ENCODE data around the gene DNAJC25.
"Not testable (repeated sequence)": the region's sequence is repeated elsewhere in the genome, so short reads cannot be mapped to it uniquely, and the experiment has no call there.

Gene DNAJC25

DNA sequence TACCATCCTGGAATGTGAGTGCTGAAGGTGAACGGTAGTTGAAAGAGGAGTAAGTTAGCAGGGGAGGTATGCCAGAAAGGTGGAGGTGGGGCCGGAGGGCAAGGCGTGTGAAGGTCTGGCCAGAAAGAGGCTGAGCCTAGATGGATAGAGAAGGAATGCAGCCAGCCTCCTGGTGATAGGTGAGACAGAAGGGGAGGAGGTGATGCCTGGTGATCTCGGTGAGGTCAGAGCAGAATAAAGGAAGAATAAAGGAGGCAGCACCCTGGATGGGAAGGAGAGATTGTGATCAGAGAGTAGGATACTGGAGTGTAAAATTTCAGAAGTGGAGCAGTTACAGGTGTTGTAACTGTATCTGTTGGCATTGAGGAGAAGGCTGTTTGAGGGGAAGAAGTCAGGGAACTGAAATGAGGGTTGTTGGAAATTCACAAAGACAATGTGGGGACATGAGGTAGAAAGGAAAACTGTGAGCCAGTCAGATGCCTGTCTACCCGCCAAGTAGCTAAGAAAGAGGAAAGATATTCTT, 32.2 kb downstream of the DNAJC25 start:
- no peaks in the 10 kb centered on the region for H3K27me3 ChIP-seq (replicated peaks)
- no peak for DNase-seq
- H3K27ac ChIP-seq = no peak overlapping the region
- H3K4me3 ChIP-seq (ENCODE audit: low read depth, low read length) = no peak overlapping the region
- H3K36me3 ChIP-seq (replicated peaks) = peaks cover 10% of the 10 kb centered on the region
- in situ Hi-C loops (cut with HindIII; ENCODE audit: low pct_ligation_motif_present, low sequenced_read_pairs) = no loop called here
- TF ChIP-seq, protein P1, sequence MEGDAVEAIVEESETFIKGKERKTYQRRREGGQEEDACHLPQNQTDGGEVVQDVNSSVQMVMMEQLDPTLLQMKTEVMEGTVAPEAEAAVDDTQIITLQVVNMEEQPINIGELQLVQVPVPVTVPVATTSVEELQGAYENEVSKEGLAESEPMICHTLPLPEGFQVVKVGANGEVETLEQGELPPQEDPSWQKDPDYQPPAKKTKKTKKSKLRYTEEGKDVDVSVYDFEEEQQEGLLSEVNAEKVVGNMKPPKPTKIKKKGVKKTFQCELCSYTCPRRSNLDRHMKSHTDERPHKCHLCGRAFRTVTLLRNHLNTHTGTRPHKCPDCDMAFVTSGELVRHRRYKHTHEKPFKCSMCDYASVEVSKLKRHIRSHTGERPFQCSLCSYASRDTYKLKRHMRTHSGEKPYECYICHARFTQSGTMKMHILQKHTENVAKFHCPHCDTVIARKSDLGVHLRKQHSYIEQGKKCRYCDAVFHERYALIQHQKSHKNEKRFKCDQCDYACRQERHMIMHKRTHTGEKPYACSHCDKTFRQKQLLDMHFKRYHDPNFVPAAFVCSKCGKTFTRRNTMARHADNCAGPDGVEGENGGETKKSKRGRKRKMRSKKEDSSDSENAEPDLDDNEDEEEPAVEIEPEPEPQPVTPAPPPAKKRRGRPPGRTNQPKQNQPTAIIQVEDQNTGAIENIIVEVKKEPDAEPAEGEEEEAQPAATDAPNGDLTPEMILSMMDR (IDR thresholded peaks at IDR 0.05; ENCODE audit: low read depth, low read length, missing control alignments) = no peak

GRCh38 chr9:111668026-111668573, 37.0 kb downstream of the DNAJC25 start:
- no peak for DNase-seq
- H3K27me3 ChIP-seq (replicated peaks) = no peaks in the 10 kb centered on the region

GRCh38 chr9:111668601-111669000, 37.5 kb downstream of the DNAJC25 start:
- in situ Hi-C loops (cut with HindIII; ENCODE audit: low pct_ligation_motif_present, low sequenced_read_pairs); H3K27ac ChIP-seq; H3K27me3 ChIP-seq (replicated peaks); DNase-seq; H3K4me3 ChIP-seq (ENCODE audit: low read depth, low read length): not testable (repeated sequence)
- H3K36me3 ChIP-seq (replicated peaks) = peaks cover 13% of the 10 kb centered on the region

More at GRCh38 chr9:111668026-111668573, 37.0 kb downstream of the DNAJC25 start:
- H3K36me3 ChIP-seq (replicated peaks) = peaks cover 13% of the 10 kb centered on the region
- H3K27ac ChIP-seq = no peak overlapping the region
- in situ Hi-C loops (cut with HindIII; ENCODE audit: low pct_ligation_motif_present, low sequenced_read_pairs) = no loop called here
- TF ChIP-seq, protein P1 (IDR thresholded peaks at IDR 0.05; ENCODE audit: low read depth, low read length, missing control alignments) = no peak
- no peak overlapping the region for H3K4me3 ChIP-seq (ENCODE audit: low read depth, low read length)

GRCh38 chr9:111674319-111674718, 43.2 kb downstream of the DNAJC25 start:
- peaks cover 2% of the 10 kb centered on the region for H3K36me3 ChIP-seq (replicated peaks)
- TF ChIP-seq, protein P1 (IDR thresholded peaks at IDR 0.05; ENCODE audit: low read depth, low read length, missing control alignments) = no peak
- no peak for DNase-seq
- no peaks in the 10 kb centered on the region for H3K27me3 ChIP-seq (replicated peaks)
- no peak overlapping the region for H3K27ac ChIP-seq
- in situ Hi-C loops (cut with HindIII; ENCODE audit: low pct_ligation_motif_present, low sequenced_read_pairs) = no loop called here
- H3K4me3 ChIP-seq (ENCODE audit: low read depth, low read length) = no peak overlapping the region

GRCh38 chr9:111676116-111676515, 45.0 kb downstream of the DNAJC25 start:
- Histone ChIP-seq H3K4me3 (ENCODE audit: low read depth, low read length) (no peak overlapping the region), H3K36me3 (replicated peaks) (peaks cover 9% of the 10 kb centered on the region), H3K27ac (no peak overlapping the region), H3K27me3 (replicated peaks) (no peaks in the 10 kb centered on the region)
- no peak for DNase-seq
- in situ Hi-C loops (cut with HindIII; ENCODE audit: low pct_ligation_motif_present, low sequenced_read_pairs) = no loop called here
- TF ChIP-seq, protein P1 (IDR thresholded peaks at IDR 0.05; ENCODE audit: low read depth, low read length, missing control alignments) = no peak

DNA sequence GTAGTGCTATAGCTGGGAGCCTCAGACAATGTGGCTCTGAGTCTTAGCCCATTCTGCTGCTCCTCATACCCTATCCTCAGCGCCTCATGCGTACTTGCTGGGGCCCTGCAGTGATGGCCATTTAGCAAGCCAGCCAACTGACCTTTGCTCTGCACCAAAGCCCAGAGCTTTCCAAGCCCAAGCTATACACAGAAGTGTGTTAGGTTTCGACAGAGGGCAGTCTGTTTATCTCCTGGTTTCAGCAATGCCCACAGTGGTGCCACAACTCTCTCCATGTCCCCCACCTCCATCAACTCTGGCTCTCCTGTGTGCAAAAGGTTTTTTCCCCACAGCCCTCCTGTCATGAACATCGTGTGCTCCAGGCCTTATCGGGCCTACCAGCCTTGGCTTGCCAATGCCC, 47.2 kb downstream of the DNAJC25 start:
- DNase-seq = no peak
- TF ChIP-seq, protein P1 (IDR thresholded peaks at IDR 0.05; ENCODE audit: low read depth, low read length, missing control alignments) = no peak
- in situ Hi-C loops (cut with HindIII; ENCODE audit: low pct_ligation_motif_present, low sequenced_read_pairs) = no loop called here
- Histone ChIP-seq H3K36me3 (replicated peaks) (peaks cover 9% of the 10 kb centered on the region), H3K27ac (no peak overlapping the region), H3K27me3 (replicated peaks) (no peaks in the 10 kb centered on the region), H3K4me3 (ENCODE audit: low read depth, low read length) (no peak overlapping the region)
